ENCODE measurements around the gene ZNF605. TPM values are rescaled to one million over a fixed set of nuclear protein-coding genes. Genes with fewer than 3 reads are reported as not detected.

Gene ZNF605
- total and polyA plus RNA-seq, 9 of the 15 experiments (the other 6 are each of a cell fraction or from before 2014, with no cell fraction given): 0.45 to 1.1 (median 0.68) TPM

DNA sequence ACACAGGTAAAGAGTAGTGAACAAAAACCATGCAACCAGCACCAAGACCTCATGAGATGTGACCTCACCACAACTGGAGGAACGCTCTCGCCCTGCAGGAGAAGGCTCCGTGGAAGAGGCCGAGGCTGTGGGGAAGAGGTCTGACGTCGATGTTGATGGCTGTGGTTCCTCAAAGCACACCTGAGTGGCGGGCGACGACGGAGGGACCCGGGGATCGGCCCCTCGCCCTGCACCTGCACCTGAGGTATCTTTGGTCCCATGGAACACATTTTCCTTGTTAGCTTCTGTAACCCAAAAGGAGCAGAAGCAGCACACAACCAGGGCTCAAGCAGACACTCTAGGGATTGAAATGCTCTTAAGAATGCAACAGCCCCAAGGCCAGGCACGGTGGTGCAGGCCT, 86.6 kb downstream of the ZNF605 start (continued):
- no peak for TF ChIP-seq MTA3 (IDR thresholded peaks at IDR 0.05; ENCODE audit: borderline replicate concordance)
- TF ChIP-seq, protein P1, sequence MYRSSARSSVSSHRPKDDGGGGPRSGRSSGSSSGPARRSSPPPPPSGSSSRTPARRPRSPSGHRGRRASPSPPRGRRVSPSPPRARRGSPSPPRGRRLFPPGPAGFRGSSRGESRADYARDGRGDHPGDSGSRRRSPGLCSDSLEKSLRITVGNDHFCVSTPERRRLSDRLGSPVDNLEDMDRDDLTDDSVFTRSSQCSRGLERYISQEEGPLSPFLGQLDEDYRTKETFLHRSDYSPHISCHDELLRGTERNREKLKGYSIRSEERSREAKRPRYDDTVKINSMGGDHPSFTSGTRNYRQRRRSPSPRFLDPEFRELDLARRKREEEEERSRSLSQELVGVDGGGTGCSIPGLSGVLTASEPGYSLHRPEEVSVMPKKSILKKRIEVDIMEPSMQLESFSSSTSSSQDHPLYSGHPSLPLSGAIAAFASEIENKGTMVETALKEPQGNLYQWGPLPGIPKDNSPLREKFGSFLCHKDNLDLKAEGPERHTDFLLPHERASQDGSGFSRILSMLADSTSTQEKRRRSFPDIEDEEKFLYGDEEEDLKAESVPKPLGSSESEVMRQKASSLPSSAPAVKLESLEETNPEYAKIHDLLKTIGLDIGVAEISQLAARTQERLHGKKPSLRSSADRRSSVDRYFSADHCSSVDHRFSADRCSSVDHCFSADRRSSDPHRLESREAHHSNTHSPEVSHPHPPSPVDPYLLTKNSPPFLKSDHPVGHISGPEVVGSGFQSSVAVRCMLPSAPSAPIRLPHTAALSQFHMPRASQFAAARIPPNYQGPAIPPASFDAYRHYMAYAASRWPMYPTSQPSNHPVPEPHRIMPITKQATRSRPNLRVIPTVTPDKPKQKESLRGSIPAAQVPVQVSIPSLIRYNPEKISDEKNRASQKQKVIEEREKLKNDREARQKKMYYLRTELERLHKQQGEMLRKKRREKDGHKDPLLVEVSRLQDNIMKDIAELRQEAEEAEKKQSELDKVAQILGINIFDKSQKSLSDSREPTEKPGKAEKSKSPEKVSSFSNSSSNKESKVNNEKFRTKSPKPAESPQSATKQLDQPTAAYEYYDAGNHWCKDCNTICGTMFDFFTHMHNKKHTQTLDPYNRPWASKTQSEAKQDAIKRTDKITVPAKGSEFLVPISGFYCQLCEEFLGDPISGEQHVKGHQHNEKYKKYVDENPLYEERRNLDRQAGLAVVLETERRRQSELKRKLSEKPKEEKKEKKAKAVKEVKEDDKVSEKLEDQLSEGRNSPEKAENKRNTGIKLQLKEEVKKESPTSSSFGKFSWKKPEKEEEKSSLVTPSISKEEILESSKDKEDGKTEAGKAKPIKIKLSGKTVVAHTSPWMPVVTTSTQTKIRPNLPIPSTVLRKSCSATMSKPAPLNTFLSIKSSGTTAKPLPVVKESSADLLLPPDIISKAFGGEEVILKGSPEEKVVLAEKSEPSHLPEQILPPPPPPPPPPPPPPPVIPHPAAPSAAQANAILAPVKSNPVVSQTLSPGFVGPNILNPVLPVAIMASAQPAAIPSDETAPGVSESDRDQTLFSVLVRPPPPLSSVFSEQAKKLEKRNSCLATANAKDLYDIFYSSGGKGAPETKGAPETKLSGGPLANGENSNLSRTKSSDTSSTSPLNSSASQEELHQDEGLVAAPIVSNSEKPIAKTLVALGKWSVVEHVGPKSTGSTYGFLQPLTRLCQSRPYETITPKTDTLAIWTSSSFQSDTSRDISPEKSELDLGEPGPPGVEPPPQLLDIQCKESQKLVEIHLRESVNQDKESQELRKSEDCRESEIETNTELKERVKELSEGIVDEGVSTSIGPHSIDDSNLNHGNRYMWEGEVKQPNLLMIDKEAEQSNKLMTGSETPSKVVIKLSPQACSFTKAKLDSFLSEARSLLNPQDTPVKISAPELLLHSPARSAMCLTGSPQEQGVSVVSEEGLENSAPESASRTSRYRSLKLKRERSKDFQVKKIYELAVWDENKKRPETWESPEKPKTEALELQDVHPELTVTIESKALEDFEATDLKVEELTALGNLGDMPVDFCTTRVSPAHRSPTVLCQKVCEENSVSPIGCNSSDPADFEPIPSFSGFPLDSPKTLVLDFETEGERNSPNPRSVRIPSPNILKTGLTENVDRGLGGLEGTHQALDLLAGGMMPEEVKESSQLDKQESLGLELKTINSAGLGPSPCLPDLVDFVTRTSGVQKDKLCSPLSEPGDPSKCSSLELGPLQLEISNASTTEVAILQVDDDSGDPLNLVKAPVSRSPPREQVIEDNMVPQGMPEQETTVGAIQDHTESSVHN (IDR thresholded peaks at IDR 0.05; ENCODE audit: borderline replicate concordance in 1 of 2, low read depth in 1 of 2): no peak

Small RNA genes within 50 kb of the gene (small RNA-seq; reads per million reads assigned to genes)
- not detected for gene RNU4ATAC12P

Other genes starting within 250 kb of the ZNF605 start
Only the 7 nearest of the 10 such genes appear.
- 36.1 and 38.7 TPM in 2 replicates for gene GOLGA3, start 127.4 kb downstream of the ZNF605 start, total RNA-seq (2014; rRNA removed)
- 17.0 and 19.0 TPM in 2 replicates for gene GOLGA3, start 127.4 kb downstream of the ZNF605 start, total RNA-seq (2014; rRNA removed; fragmentation: Illumina TruSeq; extraction: Trizol)
- gene GOLGA3, start 127.4 kb downstream of the ZNF605 start, total RNA-seq (2015; rRNA removed; fragmentation: Illumina TruSeq; extraction: Trizol): 21.2 and 22.8 TPM in 2 replicates
- gene GOLGA3, start 127.4 kb downstream of the ZNF605 start, total RNA-seq (2021): 41.7 and 48.1 TPM in 2 replicates
- gene GOLGA3, start 127.4 kb downstream of the ZNF605 start, polyA plus RNA-seq (2011; rRNA removed): 15.0 and 20.2 TPM in 2 replicates
- gene GOLGA3, start 127.4 kb downstream of the ZNF605 start, polyA plus RNA-seq (2014; fragmentation: Illumina TruSeq; extraction: Trizol): 9.0 and 11.8 TPM in 2 replicates
- 1 to 10 TPM; 1.9 to 2.9 TPM for gene GOLGA3, start 127.4 kb downstream of the ZNF605 start, polyA plus RNA-seq (2014; fragmentation: Nextera tagmentation; extraction: Ambion mirVana)
- 18.4 and 18.6 TPM in 2 replicates for gene GOLGA3, start 127.4 kb downstream of the ZNF605 start, polyA plus RNA-seq (2014; rRNA removed)
- gene CHFR, start 68.7 kb downstream of the ZNF605 start, total RNA-seq (2014; rRNA removed): 18.2 and 19.3 TPM in 2 replicates
- gene CHFR, start 68.7 kb downstream of the ZNF605 start, total RNA-seq (2014; rRNA removed; fragmentation: Illumina TruSeq; extraction: Trizol): 14.1 and 14.2 TPM in 2 replicates
- 12.7 and 15.5 TPM in 2 replicates for gene CHFR, start 68.7 kb downstream of the ZNF605 start, total RNA-seq (2015; rRNA removed; fragmentation: Illumina TruSeq; extraction: Trizol)
- gene CHFR, start 68.7 kb downstream of the ZNF605 start, total RNA-seq (2021): 26.1 and 26.8 TPM in 2 replicates
- 32.5 and 33.9 TPM in 2 replicates for gene CHFR, start 68.7 kb downstream of the ZNF605 start, polyA plus RNA-seq (2011; rRNA removed)
- 18.6 and 21.2 TPM in 2 replicates for gene CHFR, start 68.7 kb downstream of the ZNF605 start, polyA plus RNA-seq (2014; fragmentation: Illumina TruSeq; extraction: Trizol)
- gene CHFR, start 68.7 kb downstream of the ZNF605 start, polyA plus RNA-seq (2014; fragmentation: Nextera tagmentation; extraction: Ambion mirVana): under 1 TPM; 0.61 to 0.84 TPM
- gene CHFR, start 68.7 kb downstream of the ZNF605 start, polyA plus RNA-seq (2014; rRNA removed): 23.6 and 25.8 TPM in 2 replicates
- 10.8 and 13.4 TPM in 2 replicates for gene ZNF26, start 30.1 kb upstream of the ZNF605 start, total RNA-seq (2014; rRNA removed)
- gene ZNF26, start 30.1 kb upstream of the ZNF605 start, total RNA-seq (2014; rRNA removed; fragmentation: Illumina TruSeq; extraction: Trizol): 6.4 and 8.1 TPM in 2 replicates
- gene ZNF26, start 30.1 kb upstream of the ZNF605 start, total RNA-seq (2015; rRNA removed; fragmentation: Illumina TruSeq; extraction: Trizol): 6.7 and 9.9 TPM in 2 replicates
- 14.1 and 14.3 TPM in 2 replicates for gene ZNF26, start 30.1 kb upstream of the ZNF605 start, total RNA-seq (2021)
- 6.6 and 8.0 TPM in 2 replicates for gene ZNF26, start 30.1 kb upstream of the ZNF605 start, polyA plus RNA-seq (2011; rRNA removed)
- 4.5 and 4.8 TPM in 2 replicates for gene ZNF26, start 30.1 kb upstream of the ZNF605 start, polyA plus RNA-seq (2014; fragmentation: Illumina TruSeq; extraction: Trizol)
- 1 to 10 TPM; 1.2 to 1.4 TPM for gene ZNF26, start 30.1 kb upstream of the ZNF605 start, polyA plus RNA-seq (2014; fragmentation: Nextera tagmentation; extraction: Ambion mirVana)
- gene ZNF26, start 30.1 kb upstream of the ZNF605 start, polyA plus RNA-seq (2014; rRNA removed): 12.0 and 14.9 TPM in 2 replicates
- 7.4 and 9.1 TPM in 2 replicates for gene ZNF84, start 81.2 kb upstream of the ZNF605 start, total RNA-seq (2014; rRNA removed)
- gene ZNF84, start 81.2 kb upstream of the ZNF605 start, total RNA-seq (2014; rRNA removed; fragmentation: Illumina TruSeq; extraction: Trizol): 19.2 and 19.7 TPM in 2 replicates
- 16.2 and 16.7 TPM in 2 replicates for gene ZNF84, start 81.2 kb upstream of the ZNF605 start, total RNA-seq (2015; rRNA removed; fragmentation: Illumina TruSeq; extraction: Trizol)
- 10.3 and 11.1 TPM in 2 replicates for gene ZNF84, start 81.2 kb upstream of the ZNF605 start, total RNA-seq (2021)
- gene ZNF84, start 81.2 kb upstream of the ZNF605 start, polyA plus RNA-seq (2011; rRNA removed): 21.8 and 24.3 TPM in 2 replicates
- 11.6 and 12.1 TPM in 2 replicates for gene ZNF84, start 81.2 kb upstream of the ZNF605 start, polyA plus RNA-seq (2014; fragmentation: Illumina TruSeq; extraction: Trizol)
- gene ZNF84, start 81.2 kb upstream of the ZNF605 start, polyA plus RNA-seq (2014; fragmentation: Nextera tagmentation; extraction: Ambion mirVana): 10 to 100 TPM in 1 of 2 experiments, 1 to 10 TPM in 1; 8.8 to 12.1 TPM
- 12.2 and 12.8 TPM in 2 replicates for gene ZNF84, start 81.2 kb upstream of the ZNF605 start, polyA plus RNA-seq (2014; rRNA removed)
- 10.9 and 12.8 TPM in 2 replicates for gene ZNF140, start 124.6 kb upstream of the ZNF605 start, total RNA-seq (2014; rRNA removed)
- gene ZNF140, start 124.6 kb upstream of the ZNF605 start, total RNA-seq (2014; rRNA removed; fragmentation: Illumina TruSeq; extraction: Trizol): 6.8 and 8.4 TPM in 2 replicates
- 6.7 and 7.2 TPM in 2 replicates for gene ZNF140, start 124.6 kb upstream of the ZNF605 start, total RNA-seq (2015; rRNA removed; fragmentation: Illumina TruSeq; extraction: Trizol)
- gene ZNF140, start 124.6 kb upstream of the ZNF605 start, total RNA-seq (2021): 4.0 and 4.9 TPM in 2 replicates
- gene ZNF140, start 124.6 kb upstream of the ZNF605 start, polyA plus RNA-seq (2011; rRNA removed): 6.4 and 7.8 TPM in 2 replicates
- gene ZNF140, start 124.6 kb upstream of the ZNF605 start, polyA plus RNA-seq (2014; fragmentation: Illumina TruSeq; extraction: Trizol): 5.3 and 6.1 TPM in 2 replicates
- 1 to 10 TPM; 1.6 to 3.4 TPM for gene ZNF140, start 124.6 kb upstream of the ZNF605 start, polyA plus RNA-seq (2014; fragmentation: Nextera tagmentation; extraction: Ambion mirVana)
- 4.3 and 4.5 TPM in 2 replicates for gene ZNF140, start 124.6 kb upstream of the ZNF605 start, polyA plus RNA-seq (2014; rRNA removed)
- gene ZNF891, start 174.0 kb upstream of the ZNF605 start, total RNA-seq (2014; rRNA removed): 0.94 and 0.95 TPM in 2 replicates
- gene ZNF891, start 174.0 kb upstream of the ZNF605 start, total RNA-seq (2014; rRNA removed; fragmentation: Illumina TruSeq; extraction: Trizol): 2.0 and 2.3 TPM in 2 replicates
- gene ZNF891, start 174.0 kb upstream of the ZNF605 start, total RNA-seq (2015; rRNA removed; fragmentation: Illumina TruSeq; extraction: Trizol): 1.7 and 1.8 TPM in 2 replicates
- gene ZNF891, start 174.0 kb upstream of the ZNF605 start, total RNA-seq (2021): 1.2 and 1.3 TPM in 2 replicates
- gene ZNF891, start 174.0 kb upstream of the ZNF605 start, polyA plus RNA-seq (2011; rRNA removed): 1.5 and 2.0 TPM in 2 replicates
- gene ZNF891, start 174.0 kb upstream of the ZNF605 start, polyA plus RNA-seq (2014; fragmentation: Illumina TruSeq; extraction: Trizol): 1.1 and 1.3 TPM in 2 replicates
- under 1 TPM; 0.41 to 0.53 TPM for gene ZNF891, start 174.0 kb upstream of the ZNF605 start, polyA plus RNA-seq (2014; fragmentation: Nextera tagmentation; extraction: Ambion mirVana)
- 1.3 and 1.5 TPM in 2 replicates for gene ZNF891, start 174.0 kb upstream of the ZNF605 start, polyA plus RNA-seq (2014; rRNA removed)
- gene ZNF10, start 174.3 kb upstream of the ZNF605 start, total RNA-seq (2014; rRNA removed): 2.1 and 5.8 TPM in 2 replicates
- gene ZNF10, start 174.3 kb upstream of the ZNF605 start, total RNA-seq (2014; rRNA removed; fragmentation: Illumina TruSeq; extraction: Trizol): 5.0 TPM in 2 replicates
- 4.4 and 4.6 TPM in 2 replicates for gene ZNF10, start 174.3 kb upstream of the ZNF605 start, total RNA-seq (2015; rRNA removed; fragmentation: Illumina TruSeq; extraction: Trizol)
- gene ZNF10, start 174.3 kb upstream of the ZNF605 start, total RNA-seq (2021): 4.3 and 5.0 TPM in 2 replicates
- 4.5 and 4.9 TPM in 2 replicates for gene ZNF10, start 174.3 kb upstream of the ZNF605 start, polyA plus RNA-seq (2011; rRNA removed)
- 3.5 and 5.8 TPM in 2 replicates for gene ZNF10, start 174.3 kb upstream of the ZNF605 start, polyA plus RNA-seq (2014; fragmentation: Illumina TruSeq; extraction: Trizol)
- gene ZNF10, start 174.3 kb upstream of the ZNF605 start, polyA plus RNA-seq (2014; fragmentation: Nextera tagmentation; extraction: Ambion mirVana): 1 to 10 TPM; 4.8 to 5.2 TPM
- 2.1 and 4.1 TPM in 2 replicates for gene ZNF10, start 174.3 kb upstream of the ZNF605 start, polyA plus RNA-seq (2014; rRNA removed)